ENCODE results near the gene RABGGTA.
"Not testable (repeated sequence)": the region's sequence is repeated elsewhere in the genome, so short reads cannot be mapped to it uniquely, and the experiment has no call there.

The RABGGTA gene

DNA sequence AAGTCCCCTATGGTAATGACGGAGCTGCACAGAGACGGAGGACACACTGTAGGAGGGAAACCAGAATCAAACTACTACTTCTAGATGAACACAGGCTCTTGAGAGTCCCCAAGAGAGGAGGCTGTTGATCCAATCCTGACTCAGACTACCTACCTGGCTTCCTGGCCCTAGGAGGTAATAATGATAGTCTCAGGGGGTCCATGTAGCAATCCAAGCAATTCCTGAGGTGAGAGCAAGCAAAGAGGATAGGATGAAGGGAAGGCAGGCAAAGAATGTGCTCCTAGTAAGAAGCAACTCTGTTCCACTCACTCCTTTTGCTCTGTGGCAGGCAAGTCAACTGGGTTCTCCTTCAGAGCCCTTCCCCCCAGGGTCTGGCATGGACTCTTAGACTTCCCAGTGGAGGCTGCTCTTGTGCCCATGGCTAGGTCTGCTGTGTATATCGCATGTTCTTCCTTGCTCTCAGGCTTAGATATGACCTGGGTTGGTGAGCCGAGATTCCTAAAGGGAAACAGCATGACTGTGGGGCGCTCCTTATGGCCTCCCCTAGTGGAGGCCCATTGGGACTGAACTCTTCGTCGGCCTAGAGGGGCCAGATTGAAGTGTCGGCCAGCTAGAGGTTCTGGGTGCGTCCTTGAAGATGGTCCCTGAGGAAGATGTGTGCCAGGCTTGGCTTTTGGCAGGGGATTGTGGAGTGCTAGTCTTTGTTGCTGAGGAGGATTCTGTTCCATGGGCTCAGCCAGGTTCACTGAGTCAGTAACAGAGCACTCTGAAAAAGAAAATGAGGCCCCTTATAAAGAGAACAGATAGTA, 31.1 kb downstream of the RABGGTA start:
- no peak for DNase-seq

DNA sequence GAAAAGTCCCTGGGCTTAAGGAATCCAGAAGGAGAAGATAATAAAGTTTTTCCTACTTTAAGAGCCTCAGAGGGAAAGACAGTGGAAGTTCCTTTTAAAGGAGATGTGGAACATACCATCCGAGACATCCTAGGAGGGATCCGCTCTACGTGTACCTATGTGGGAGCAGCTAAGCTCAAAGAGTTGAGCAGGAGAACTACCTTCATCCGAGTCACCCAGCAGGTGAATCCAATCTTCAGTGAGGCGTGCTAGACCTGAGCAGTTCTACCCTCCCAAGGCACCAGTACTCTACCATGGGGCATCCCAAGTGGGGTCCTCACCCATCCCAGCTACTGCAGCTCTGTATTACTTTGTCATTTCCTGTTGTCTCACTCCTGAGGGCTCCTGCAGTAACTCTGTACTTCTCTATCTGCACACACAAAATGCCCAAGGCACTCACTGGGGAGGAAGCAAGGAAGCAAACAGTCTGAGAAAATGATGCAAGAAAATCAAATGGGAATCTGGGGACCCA, 32.8 kb downstream of the RABGGTA start:
- no peak for DNase-seq

DNA sequence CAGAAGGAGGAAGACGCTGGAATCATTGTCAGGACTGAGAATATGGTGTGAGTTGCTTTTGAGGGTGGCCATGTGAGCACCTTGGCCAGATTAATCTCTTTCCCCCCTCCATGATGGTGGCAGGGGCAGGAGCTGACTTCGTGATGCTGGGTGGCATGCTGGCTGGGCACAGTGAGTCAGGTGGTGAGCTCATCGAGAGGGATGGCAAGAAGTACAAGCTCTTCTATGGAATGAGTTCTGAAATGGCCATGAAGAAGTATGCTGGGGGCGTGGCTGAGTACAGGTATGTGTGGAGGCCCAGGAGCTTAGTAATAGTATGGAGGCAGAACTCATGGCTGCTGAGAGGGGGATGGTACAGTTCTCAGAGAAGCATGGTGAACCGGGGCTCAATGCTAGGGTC, 33.3 kb downstream of the RABGGTA start:
- no peak for DNase-seq

DNA sequence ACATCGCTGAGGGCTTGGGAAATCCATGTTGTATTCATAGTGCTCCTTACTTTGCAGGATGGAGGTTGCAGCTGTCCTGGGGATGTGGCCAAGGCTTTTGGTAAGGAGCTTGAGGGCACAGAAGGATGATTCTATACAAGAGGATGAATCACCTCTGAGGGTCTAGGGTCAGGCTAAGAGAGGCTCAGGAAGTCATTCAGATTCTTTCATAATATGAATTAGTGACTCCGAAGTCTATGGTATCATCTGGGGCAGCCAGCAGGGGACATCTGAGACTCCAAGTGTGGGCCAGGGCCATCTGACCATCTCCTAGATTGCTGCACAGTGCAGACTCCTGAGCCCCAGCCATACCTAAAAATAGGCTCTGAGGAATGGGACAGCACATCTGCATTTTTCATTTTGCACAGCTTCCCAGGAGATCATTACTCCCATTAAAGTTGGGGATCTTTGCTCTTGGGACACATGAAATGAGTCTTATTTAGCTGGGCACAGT, 33.9 kb downstream of the RABGGTA start:
- no peak for DNase-seq

DNA sequence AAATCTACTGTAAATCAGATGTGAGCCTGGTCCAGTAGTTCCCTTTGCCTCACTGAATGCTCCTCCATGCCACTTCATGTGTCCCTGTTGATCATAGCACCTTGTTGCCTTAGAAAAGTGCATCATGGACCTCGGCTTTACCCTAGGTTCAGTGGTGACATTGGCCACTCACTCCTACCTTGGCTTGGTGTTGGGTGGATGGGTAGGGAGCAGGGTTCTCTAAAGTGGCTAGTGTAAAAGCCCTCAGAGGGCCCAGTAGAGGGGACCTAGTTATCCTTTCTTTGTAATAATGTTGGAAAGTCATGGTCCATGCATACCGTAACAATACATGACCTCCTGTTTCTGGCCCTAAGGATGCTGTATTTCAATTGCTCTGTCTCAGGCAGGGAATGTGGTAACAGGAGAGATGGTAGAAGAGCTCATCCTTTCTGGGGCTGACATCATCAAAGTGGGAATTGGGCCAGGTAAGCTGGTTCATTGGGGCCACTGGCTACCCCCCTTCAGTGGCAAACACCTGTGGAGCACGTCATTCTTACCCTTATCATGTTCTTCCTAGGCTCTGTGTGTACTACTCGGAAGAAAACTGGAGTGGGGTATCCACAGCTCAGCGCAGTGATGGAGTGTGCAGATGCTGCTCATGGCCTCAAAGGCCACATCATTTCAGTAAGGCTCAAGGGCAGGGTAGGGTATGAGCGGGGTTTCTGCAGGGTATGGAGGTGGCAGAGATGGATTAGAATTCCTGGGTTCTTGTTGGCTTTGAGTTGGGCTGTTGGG, 34.5 kb downstream of the RABGGTA start:
- no peak for DNase-seq

DNA sequence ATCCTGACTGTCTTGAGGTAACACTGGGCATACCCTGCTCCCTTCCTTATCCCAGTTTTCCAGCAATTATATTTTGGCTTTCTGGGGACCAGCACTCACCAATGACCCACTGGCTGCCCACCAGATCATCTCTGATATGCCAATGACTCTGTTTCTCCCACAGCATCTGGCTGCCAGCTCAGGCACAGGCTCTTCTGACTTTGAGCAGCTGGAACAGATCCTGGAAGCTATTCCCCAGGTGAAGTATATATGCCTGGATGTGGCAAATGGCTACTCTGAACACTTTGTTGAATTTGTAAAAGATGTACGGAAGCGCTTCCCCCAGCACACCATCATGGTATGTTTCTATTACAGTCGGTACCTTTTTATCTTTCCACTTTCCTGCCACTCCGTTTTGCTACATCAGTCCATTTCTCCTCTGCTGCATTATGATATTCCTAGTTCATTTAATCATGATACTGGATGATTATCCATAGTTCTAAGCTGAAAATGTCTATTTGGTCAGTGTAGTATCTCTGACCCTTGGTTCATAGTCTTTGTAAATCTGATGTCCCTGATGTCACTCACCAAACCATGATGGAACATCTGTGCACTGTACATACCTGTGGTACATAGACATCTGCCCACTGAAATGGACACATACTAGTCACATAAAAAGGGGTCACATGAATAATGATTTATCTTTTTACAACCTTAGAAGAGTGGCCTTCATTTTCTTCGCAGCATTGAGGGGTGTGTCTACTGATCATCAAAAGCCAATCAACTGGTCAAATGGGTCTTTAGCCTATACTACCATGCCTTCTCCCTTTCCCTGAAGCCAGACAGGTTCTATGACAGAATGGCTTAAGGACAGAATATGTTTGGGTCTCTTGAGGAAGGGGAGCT, 35.4 kb downstream of the RABGGTA start:
- no peak for DNase-seq

DNA sequence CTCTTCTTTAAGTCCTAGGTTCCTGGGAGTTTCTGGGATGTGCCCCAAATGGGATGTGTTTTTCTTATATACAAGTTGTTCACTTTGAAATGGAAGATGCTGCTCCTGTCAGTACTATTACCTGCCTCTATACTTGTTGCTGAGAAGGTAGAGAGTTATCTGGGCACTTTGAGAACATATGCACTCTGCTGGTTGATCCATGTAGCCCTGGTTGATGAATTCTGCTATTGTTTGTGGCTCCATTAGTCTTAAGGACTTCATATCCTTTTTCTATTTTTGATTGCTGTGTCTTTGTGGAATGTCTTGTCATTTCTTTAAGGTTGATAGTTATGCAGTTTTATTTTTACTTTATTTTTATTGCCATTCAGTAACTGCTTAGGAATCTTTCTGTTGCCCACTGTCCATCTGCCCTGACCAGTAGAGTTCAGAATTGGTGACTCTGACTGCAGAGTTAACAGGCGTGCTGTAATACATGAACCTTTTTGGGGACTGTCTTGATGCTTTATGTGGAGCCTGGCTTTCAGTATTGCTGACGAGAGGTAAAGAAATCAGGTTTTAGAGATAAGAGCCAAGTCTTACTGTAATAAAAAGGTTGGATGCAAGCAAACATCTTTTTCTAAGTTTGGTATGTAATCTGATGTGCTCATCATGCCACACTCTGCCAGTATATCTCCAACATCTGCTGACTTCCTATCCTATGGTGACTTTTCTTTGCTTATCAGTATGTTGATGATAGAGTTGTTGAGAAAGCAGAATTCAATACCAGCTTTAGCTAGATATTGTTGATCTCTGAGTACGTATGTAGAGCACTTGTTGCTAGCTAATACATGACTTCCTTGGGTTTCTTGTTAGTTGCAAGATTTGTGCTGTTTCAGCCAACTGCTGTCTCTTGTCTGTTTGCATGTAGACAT, 37.0 kb downstream of the RABGGTA start:
- no peak for DNase-seq

DNA sequence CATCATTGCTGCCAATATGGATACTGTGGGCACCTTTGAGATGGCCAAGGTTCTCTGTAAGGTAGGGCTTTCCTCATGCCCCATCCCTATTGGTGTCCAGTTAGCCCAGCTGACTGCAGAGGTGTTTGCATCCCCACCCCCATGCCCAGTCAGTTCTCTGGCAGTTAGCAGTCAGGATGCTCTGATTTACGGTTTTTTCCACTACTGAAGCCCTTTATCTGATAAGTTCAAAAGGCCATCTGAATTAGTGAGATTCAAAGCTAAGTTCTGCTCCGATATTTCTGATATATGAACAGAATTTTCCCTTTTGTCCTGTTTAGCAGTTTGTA, 37.9 kb downstream of the RABGGTA start:
- peak in 1 of 2 experiments; percentile 20 for DNase-seq

DNA sequence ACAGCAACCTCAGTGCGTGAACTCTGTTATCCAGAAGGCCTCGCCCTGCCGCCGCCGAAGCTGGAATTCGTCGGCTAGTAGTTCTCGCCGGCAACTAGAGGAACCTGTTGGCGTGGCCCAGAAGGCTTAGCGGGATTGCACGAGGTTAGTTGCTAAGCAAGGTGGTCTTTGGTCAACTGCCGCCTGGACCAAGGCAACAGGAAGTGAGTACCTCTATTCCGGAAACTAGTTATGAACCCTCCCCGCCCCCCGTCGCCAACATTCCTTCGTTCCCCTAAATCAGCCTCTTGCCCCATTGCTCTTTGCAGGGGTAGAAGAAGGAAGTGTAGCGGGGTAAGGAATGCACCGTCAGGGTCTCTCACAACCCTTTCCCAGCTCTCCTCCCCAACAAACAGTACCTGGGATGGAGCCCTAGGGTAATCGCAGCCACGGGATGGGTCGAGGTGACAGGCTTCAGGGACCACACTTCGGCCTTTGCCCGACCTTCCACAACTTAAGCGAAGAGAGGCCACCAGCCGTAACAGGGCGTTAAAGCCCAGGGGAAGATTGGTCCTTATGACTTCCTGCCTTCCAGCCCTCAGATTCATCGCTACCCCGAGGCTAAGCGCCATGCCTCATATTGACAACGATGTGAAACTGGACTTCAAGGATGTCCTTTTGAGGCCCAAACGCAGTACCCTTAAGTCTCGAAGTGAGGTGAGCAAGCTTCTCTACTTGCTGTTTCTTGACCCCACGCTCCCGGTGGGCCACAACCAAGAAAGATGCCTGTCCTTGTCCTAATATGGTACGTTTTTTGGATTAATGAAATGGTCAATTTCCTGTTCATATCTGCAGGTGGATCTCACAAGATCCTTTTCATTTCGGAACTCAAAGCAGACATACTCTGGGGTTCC, 38.5 kb downstream of the RABGGTA start, which contains the start of gene GMPR2:
TSS of gene GMPR2 (plus strand) at position 285 of the 893 bp plus-strand sequence. CDS start at position 610, 325 bp downstream.
- DNase-seq, result peak in 1 of 2 experiments; percentile 95

DNA sequence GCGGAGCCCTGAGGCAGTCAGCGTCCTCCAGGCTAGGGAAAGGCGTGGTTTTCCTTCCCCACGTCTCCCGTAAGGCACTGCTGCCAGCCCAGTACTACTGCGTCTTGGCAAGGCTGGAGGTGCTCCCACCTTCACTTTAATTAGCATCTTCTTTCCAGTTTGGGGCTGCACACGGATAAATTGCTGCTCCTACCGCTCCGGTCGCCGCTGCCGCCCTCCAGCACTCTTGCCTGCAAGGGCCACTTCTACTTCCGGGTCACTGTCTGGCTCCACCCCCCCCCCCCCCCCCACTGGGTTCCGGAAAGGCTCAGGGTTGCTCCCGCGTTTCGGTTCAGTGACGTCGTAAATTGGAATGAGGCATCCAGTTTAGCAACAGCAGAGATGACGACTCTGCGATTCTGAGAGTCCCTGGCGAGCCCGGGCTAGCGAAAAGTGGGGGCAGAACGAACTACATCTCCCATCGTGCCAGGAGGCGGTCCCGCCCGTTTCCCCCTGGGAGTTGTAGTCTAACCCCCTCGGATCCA, 39.2 kb downstream of the RABGGTA start, which contains the start of gene NEDD8:
TSS of gene NEDD8 (minus strand) at position 247 of the 524 bp plus-strand sequence. CDS start at position 147, 100 bp downstream.
- peak; percentile 88 to 95 for DNase-seq

DNA sequence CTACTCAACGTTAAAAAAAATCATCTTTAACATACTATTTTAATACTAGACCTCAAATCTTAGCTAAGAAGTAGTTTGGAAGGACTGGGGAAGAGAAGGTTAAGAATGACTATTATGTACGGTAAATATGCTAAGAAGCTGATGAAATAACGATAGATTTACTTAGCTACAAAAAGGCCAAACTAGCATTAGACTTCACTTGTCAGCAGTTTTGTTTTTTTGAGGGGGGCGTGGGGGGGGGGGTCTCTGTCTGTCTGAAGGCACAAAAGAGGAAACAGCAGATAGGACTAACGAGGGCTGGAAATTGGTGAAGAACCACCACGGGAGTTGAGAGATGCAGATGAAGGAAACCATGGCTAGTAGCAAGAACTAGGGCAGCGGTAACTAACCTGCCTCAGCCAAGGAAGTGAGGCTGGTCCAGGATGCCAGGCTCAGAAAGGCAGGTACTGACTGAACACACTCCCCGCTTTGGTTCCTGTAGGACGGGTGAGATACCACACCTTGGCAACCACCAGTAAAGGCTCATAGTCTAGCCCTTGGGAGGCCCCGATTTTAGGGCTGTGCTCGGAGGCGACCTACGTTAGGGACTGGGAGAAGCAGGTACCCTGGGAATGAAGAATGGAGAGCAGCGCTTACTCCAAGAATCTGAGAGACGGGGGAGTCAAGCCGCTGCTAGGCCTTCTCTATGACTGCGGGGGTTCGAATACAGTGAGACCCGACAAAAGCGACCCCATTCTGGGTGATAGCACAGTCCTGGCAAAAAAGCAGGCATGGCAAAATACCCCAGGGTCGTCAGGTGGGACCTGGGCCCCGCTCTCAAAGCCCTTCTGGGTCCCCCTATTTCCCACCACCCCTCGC, 39.9 kb downstream of the RABGGTA start:
- peak in 1 of 2 experiments; percentile 40 for DNase-seq

DNA sequence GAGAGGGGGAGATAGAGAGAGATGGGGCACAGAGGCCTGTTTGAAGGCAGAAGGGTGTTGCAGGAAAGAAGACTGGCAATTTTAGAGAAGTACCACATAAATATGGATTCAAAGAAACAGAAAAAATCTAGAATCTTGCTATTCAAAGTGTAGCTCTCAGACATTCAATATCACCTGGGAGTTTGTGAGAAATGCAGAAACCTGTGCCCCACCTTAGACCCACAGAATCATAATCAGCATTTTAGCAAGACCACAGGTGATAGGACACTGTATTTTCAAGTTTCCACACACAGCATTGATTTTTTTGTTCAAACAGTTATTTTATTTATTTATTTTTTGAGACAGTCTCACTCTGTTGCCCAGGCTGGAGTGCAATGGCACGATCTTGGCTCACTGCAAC, 42.5 kb downstream of the RABGGTA start:
- DNase-seq, result no peak

DNA sequence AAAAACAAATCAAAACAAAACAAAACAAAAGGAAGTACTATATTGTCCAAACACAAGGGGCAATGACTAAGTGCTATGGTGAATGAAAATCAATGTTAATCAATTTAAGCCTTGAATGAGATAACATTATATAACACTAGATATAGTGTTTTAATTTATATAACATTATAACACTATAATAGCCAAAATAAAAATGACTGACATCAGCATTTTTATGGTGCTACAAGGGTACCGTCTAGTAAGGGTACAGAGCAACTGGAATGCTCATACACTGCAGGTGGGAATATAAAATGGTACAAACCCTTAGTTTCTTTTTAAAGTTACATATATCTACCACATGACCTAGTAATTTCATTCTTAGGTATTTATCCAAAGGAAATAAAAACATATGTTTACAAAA, 44.9 kb downstream of the RABGGTA start:
- DNase-seq, result no peak

DNA sequence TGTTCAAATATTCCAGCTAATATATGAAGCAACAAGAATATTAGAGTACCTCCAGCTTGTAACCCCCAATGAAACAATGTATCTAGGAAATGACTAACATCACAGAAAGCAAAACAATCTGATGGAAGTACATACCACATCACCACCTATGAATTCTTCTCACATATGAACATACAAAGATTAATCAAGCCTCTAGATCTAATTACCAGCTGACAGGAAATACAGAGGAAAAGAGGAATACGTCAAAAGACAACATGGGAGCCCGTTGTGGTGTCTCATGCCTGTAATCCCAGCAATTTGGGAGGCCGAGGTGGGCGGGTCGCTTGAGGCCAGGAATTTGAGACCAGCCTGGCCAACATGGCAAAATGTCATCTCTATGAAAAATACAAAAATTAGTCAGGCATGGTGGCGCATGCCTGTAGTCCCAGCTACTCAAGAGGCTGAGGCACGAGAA, 46.8 kb downstream of the RABGGTA start:
- peak; percentile 75 to 92 for DNase-seq

DNA sequence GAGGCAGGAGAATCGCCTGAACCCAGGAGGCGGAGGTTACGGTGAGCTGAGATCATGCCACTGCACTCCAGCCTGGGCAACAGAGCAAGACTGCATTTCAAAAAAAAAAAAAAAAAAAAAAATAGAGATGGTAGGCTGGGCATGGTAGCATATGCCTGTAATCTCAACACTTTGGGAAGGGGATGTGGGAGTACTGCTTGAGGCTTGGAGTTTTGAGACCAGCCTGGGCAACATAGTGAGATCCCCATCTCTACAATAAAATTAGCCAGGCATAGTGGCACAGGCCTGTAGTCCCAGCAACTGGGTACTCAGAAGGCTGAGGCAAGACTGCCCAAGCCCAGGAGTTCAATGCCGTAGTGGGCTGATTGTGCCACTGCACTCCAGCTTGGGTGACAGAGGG, 48.4 kb downstream of the RABGGTA start:
- not testable (repeated sequence) for DNase-seq

DNA sequence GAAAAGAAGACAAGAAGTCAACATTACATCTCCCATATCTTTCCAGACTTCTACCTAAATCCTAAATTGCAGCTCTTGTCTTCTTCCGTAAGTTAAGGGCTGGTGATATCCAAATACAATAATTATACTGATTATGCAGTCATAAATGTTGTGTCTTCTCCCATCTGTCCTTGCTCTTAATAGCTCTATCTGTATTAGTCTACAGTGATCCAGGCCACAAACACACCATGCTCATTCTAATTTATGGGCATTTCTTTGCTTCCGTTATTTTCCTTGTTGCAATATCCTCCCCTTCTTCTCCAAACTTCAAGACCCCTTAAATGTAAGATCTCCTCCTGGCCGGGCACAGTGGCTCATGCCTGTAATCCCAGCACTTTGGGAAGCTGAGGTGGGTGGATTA, 51.9 kb downstream of the RABGGTA start:
- DNase-seq, result no peak

DNA sequence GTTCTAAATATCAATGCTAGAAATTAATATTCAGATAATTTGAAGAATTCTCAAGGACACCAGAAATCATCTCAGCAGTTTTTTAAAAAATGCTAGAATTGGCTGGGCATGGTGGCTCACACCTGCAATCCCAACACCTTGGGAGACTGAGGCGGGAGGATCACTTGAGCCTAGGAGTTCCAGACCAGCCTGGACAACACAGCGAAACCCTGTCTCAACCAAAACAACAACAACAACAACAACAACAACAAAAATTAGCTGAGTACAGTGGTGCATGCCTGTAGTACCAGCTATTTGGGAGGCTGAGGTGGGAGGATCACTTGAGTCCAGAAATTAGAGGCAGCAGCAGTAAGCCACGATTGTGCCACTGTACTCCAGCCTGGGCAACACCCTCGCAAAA, 52.3 kb downstream of the RABGGTA start:
- no peak for DNase-seq

DNA sequence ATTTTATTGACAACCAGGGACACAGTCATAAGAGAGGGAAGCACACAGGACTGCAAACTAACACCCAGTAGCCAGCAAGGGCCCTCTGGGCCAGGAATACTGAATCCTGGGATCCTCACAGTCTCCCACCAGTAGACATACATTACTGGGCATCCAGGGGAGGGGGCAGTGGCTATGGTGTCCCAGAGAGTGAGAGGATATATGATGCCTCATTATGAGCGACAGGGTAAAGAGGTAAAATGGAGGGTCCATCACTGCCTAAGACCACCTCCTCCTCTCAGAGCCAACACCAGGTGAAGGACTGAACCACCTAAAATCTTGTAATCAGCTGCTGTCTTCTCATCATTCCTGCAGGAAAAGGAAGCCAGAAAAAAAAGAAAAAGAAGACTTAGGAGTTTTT, 54.5 kb downstream of the RABGGTA start:
- DNase-seq, result not testable (repeated sequence)

DNA sequence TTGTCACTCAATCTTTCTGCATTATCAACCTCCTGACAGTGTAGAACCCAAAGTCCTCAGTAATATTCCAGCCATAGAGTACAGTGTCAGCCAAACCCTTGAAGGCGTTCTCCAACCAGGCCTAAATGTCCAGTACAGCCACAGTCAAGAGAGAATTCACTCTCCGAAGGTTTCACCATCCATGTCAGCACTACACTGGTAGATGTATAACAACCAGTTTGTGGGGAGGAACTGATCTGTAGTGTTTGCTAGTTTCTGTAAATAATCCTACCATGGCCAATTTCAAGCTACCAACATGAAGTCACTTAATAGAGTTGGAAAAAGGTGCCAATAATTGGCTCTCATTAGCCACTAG, 55.1 kb downstream of the RABGGTA start:
- no peak for DNase-seq
